Lower leg skin (tissue), 4 donors: ENCODE data around the gene FITM2. TPM values are rescaled to one million over a fixed set of nuclear protein-coding genes. Genes with fewer than 3 reads are reported as not detected.

ENCODE experiments used
- DNase-seq, 2 donors: peaks; one replicate each; pipeline ENCODE4 v3.0.0-alpha.2; 2019; ENCODE audit warnings: low spot score in 2 of 2
- H3K4me3 ChIP-seq: fragments of 200-600 bp; sonication (generic); 2 replicates; pipeline ENCODE4 v1.5.1; 2017; ENCODE audit warnings: mild to moderate bottlenecking, low read depth; ENCODE audit not compliant: poor library complexity, severe bottlenecking
- CTCF ChIP-seq, 3 donors: fragments of 450-650 bp; IDR thresholded peaks; one replicate each; pipeline ENCODE4 v1.5.1; 2016; ENCODE audit warnings: antibody characterized with exemption in 3 of 3, mild to moderate bottlenecking in 3 of 3, moderate library complexity in 2 of 3
- POLR2A ChIP-seq, 2 donors: fragments of 450-650 bp; IDR thresholded peaks; one replicate each; pipeline ENCODE4 v1.6.1; 2016 to 2017; ENCODE audit warnings: antibody characterized with exemption in 2 of 2, mild to moderate bottlenecking in 1 of 2, moderate library complexity in 1 of 2
- WGBS, 2 donors: methylation state at CpG; one replicate each; pipeline ENCODE4 v1.1.5; 2018; 5-methylcytosine and 5-hydroxymethylcytosine counted together
- intact Hi-C: fragments of 100-400 bp; cut with DNase I; formaldehyde crosslinking; loops from one replicate; pipeline ENCODE4 v1.15.0; 2023; ENCODE audit warnings: low total_unique reads
- total RNA-seq, 4 donors: library from RNA; depleted of rRNA; stranded (reverse); fragments of >200 nt; gene quantifications; one replicate each; pipeline ENCODE4 v1.1.0, GENCODE V29; 2016

FITM2 gene
- total RNA-seq, 4 donors from 2014 or later = 7.6 to 13.0 (median 9.5) TPM

GRCh38 chr20:44356353-44356723, 45.3 kb upstream of the FITM2 start:
- intact Hi-C loops = no loop called here
- DNase-seq = no peak
- TF ChIP-seq POLR2A (IDR thresholded peaks at IDR 0.05) (no peak), CTCF (IDR thresholded peaks at IDR 0.05) (no peak)
- 79 to 86% methylated on average over 14 of the region's 14 CpGs for whole genome bisulfite sequencing, 2 donors
- H3K4me3 ChIP-seq = no peak overlapping the region

- intact Hi-C loops = no loop called here
- no peak within 1 kb of the TSS for H3K4me3 ChIP-seq
- 87 to 90% methylated on average over 37 to 39 of the region's 40 CpGs for WGBS, 2 donors
- no peak for DNase-seq
- no peak for TF ChIP-seq POLR2A (IDR thresholded peaks at IDR 0.05)
- TF ChIP-seq CTCF (IDR thresholded peaks at IDR 0.05) = no peak
Measured at GRCh38 chr20:44355498-44356352, 44.7 kb upstream of the FITM2 start, which contains the start of gene HNF4A. Gene HNF4A (plus strand): TSS chr20:44355699. CDS start chr20:44355805, 106 bp downstream.

GRCh38 chr20:44354979-44355497, 44.0 kb upstream of the FITM2 start:
- no peak overlapping the region for H3K4me3 ChIP-seq
- TF ChIP-seq POLR2A (IDR thresholded peaks at IDR 0.05) (no peak), CTCF (IDR thresholded peaks at IDR 0.05) (no peak)
- intact Hi-C loops = no loop called here
- WGBS, 2 donors = 76 to 83% methylated on average over 6 of the region's 6 CpGs
- no peak for DNase-seq

GRCh38 chr20:44350567-44350966, 39.6 kb upstream of the FITM2 start:
- DNase-seq = no peak
- TF ChIP-seq CTCF (IDR thresholded peaks at IDR 0.05) = no peak
- TF ChIP-seq POLR2A (IDR thresholded peaks at IDR 0.05) = no peak
- no peak overlapping the region for H3K4me3 ChIP-seq
- 82 to 84% methylated on average over 6 of the region's 6 CpGs for WGBS, 2 donors
- intact Hi-C loops = no loop called here

GRCh38 chr20:44349349-44349748, 38.3 kb upstream of the FITM2 start:
- no peak for DNase-seq
- no peak for TF ChIP-seq CTCF (IDR thresholded peaks at IDR 0.05)
- H3K4me3 ChIP-seq = no peak overlapping the region
- WGBS, 2 donors = 75 to 78% methylated on average over 3 of the region's 3 CpGs
- intact Hi-C loops = no loop called here
